T-helper 2 cell treated with Interferon-gamma antibody and Interleukin-4, amounts not matched to agents 5 μg/mL and 100 μg/mL, for 36 hours (primary cell): Measurements from ENCODE around the gene SGF29.
"Not testable (repeated sequence)": the region's sequence is repeated elsewhere in the genome, so short reads cannot be mapped to it uniquely, and the experiment has no call there.

Experiments
- DNase-seq: peaks from one replicate; pipeline ENCODE4 v3.0.0; 2021; ENCODE audit warnings: low spot score
- H3K27ac Mint-ChIP-seq: one replicate; pipeline ENCODE4 v1.8.0; 2021; ENCODE audit warnings: mild to moderate bottlenecking, mixed read lengths
- H3K27me3 Mint-ChIP-seq: one replicate; pipeline ENCODE4 v1.8.0; 2021; ENCODE audit warnings: low read depth, mixed read lengths
- H3K36me3 Mint-ChIP-seq: one replicate; pipeline ENCODE4 v1.8.0; 2021; ENCODE audit warnings: low read depth, mixed read lengths
- H3K4me1 Mint-ChIP-seq: one replicate; pipeline ENCODE4 v1.8.0; 2021; ENCODE audit warnings: low read depth, mixed read lengths
- H3K4me3 Mint-ChIP-seq: one replicate; pipeline ENCODE4 v1.8.0; 2022; ENCODE audit warnings: mild to moderate bottlenecking, moderate library complexity, mixed read lengths
- H3K9me3 Mint-ChIP-seq: one replicate; pipeline ENCODE4 v1.8.0; 2021; ENCODE audit warnings: mixed read lengths

The SGF29 gene

GRCh38 chr16:28603381-28604185 lies 49.9 kb downstream of the SGF29 start:
- Mint-ChIP-seq H3K27ac (no peak overlapping the region), H3K27me3 (no peaks in the 10 kb centered on the region), H3K4me1 (no peaks in the 10 kb centered on the region), H3K4me3 (no peak overlapping the region), H3K36me3 (no peaks in the 10 kb centered on the region), H3K9me3 (no peaks in the 10 kb centered on the region)
- DNase-seq: no peak

GRCh38 chr16:28604186-28604565 lies 50.5 kb downstream of the SGF29 start:
- Mint-ChIP-seq H3K9me3 (no peaks in the 10 kb centered on the region), H3K27me3 (no peaks in the 10 kb centered on the region), H3K4me1 (no peaks in the 10 kb centered on the region), H3K36me3 (no peaks in the 10 kb centered on the region), H3K4me3 (no peak overlapping the region), H3K27ac (no peak overlapping the region)
- no peak for DNase-seq

GRCh38 chr16:28606291-28607115 lies 52.8 kb downstream of the SGF29 start:
- Mint-ChIP-seq H3K4me3 (no peak overlapping the region), H3K27me3 (no peaks in the 10 kb centered on the region), H3K36me3 (no peaks in the 10 kb centered on the region), H3K4me1 (peaks cover 4% of the 10 kb centered on the region), H3K9me3 (no peaks in the 10 kb centered on the region), H3K27ac (no peak overlapping the region)
- no peak for DNase-seq

GRCh38 chr16:28607116-28607623 lies 53.5 kb downstream of the SGF29 start:
- Mint-ChIP-seq H3K27me3 (no peaks in the 10 kb centered on the region), H3K27ac (no peak overlapping the region), H3K9me3 (no peaks in the 10 kb centered on the region), H3K4me3 (no peak overlapping the region), H3K36me3 (no peaks in the 10 kb centered on the region), H3K4me1 (peaks cover 4% of the 10 kb centered on the region)
- DNase-seq: no peak

- not testable (repeated sequence) for H3K36me3 Mint-ChIP-seq, H3K27ac Mint-ChIP-seq, H3K9me3 Mint-ChIP-seq, H3K4me3 Mint-ChIP-seq, H3K4me1 Mint-ChIP-seq, DNase-seq, H3K27me3 Mint-ChIP-seq
Measured at GRCh38 chr16:28607681-28608495, 54.2 kb downstream of the SGF29 start.

GRCh38 chr16:28608496-28608808 lies 54.7 kb downstream of the SGF29 start:
- not testable (repeated sequence) for H3K36me3 Mint-ChIP-seq, H3K27ac Mint-ChIP-seq, H3K4me1 Mint-ChIP-seq, H3K9me3 Mint-ChIP-seq, H3K4me3 Mint-ChIP-seq, H3K27me3 Mint-ChIP-seq, DNase-seq

GRCh38 chr16:28608867-28609596 lies 55.3 kb downstream of the SGF29 start:
- not testable (repeated sequence) for H3K9me3 Mint-ChIP-seq, H3K36me3 Mint-ChIP-seq, H3K4me3 Mint-ChIP-seq, H3K27ac Mint-ChIP-seq, DNase-seq, H3K27me3 Mint-ChIP-seq, H3K4me1 Mint-ChIP-seq

- Mint-ChIP-seq H3K27me3 (no peaks in the 10 kb centered on the region), H3K4me3 (no peak within 1 kb of the TSS), H3K9me3 (no peaks in the 10 kb centered on the region), H3K36me3 (no peaks in the 10 kb centered on the region), H3K27ac (peak within 1 kb of the TSS; percentile 8), H3K4me1 (peaks cover 4% of the 10 kb centered on the region)
- DNase-seq: no peak
Measured at GRCh38 chr16:28609631-28610594, 56.2 kb downstream of the SGF29 start, which contains the start of gene SULT1A1. SULT1A1 (minus strand) TSS chr16:28610044; CDS start chr16:28608855, 1,189 bp downstream.

GRCh38 chr16:28610595-28611191 lies 57.0 kb downstream of the SGF29 start:
- peak overlapping the region; percentile 8 for H3K27ac Mint-ChIP-seq
- no peak for DNase-seq
- no peaks in the 10 kb centered on the region for H3K9me3 Mint-ChIP-seq
- H3K4me3 Mint-ChIP-seq: no peak overlapping the region
- H3K36me3 Mint-ChIP-seq: no peaks in the 10 kb centered on the region
- H3K4me1 Mint-ChIP-seq: peaks cover 4% of the 10 kb centered on the region
- H3K27me3 Mint-ChIP-seq: no peaks in the 10 kb centered on the region

GRCh38 chr16:28612359-28613280 lies 58.9 kb downstream of the SGF29 start:
- not testable (repeated sequence) for H3K27ac Mint-ChIP-seq, H3K27me3 Mint-ChIP-seq, H3K36me3 Mint-ChIP-seq, DNase-seq, H3K9me3 Mint-ChIP-seq, H3K4me3 Mint-ChIP-seq, H3K4me1 Mint-ChIP-seq

GRCh38 chr16:28613912-28614311 lies 60.2 kb downstream of the SGF29 start:
- H3K9me3 Mint-ChIP-seq, DNase-seq, H3K27ac Mint-ChIP-seq, H3K4me3 Mint-ChIP-seq, H3K36me3 Mint-ChIP-seq, H3K27me3 Mint-ChIP-seq, H3K4me1 Mint-ChIP-seq: not testable (repeated sequence)
